CD4-positive, alpha-beta memory T cell (primary cell): ENCODE results near the gene STEAP1B. TPM values are rescaled to one million over a fixed set of nuclear protein-coding genes. Genes with fewer than 3 reads are reported as not detected.

ENCODE experiments used
- CTCF ChIA-PET: fragments of 350-600 bp; sonication (Branson Sonifier 250); formaldehyde crosslinking; loops from one replicate; lab custom pipeline; 2021; ENCODE audit warnings: inconsistent platforms; ENCODE audit not compliant: partially characterized antibody; lab: Charles Lee
- POLR2A ChIA-PET: fragments of 350-600 bp; sonication (Branson Sonifier 250); formaldehyde crosslinking; loops from one replicate; lab custom pipeline; 2021; ENCODE audit not compliant: partially characterized antibody; lab: Charles Lee
- DNase-seq, 5 donors: peaks; one replicate each; pipeline versions ENCODE4 v3.0.0 to v3.0.0-alpha.2; 2020 to 2022; ENCODE audit warnings: mixed read lengths in 1 of 5
- H3K27ac ChIP-seq: one replicate; pipeline ENCODE4 v1.7.0; 2013; ENCODE audit warnings: low read depth, low read length
- H3K27me3 ChIP-seq: 2 replicates; pipeline ENCODE4 v1.7.0; 2013; ENCODE audit warnings: mild to moderate bottlenecking, low read length, moderate library complexity; ENCODE audit not compliant: insufficient read depth
- H3K36me3 ChIP-seq: 2 replicates; pipeline ENCODE4 v1.7.0; 2013; ENCODE audit warnings: mild to moderate bottlenecking, low read length, moderate library complexity; ENCODE audit not compliant: insufficient read depth
- H3K4me1 ChIP-seq: 2 replicates; pipeline ENCODE4 v1.7.0; 2013; ENCODE audit warnings: mild to moderate bottlenecking, low read length, moderate library complexity; ENCODE audit not compliant: insufficient read depth
- H3K4me3 ChIP-seq, 2 donors: one replicate each; pipeline ENCODE4 v1.7.0; 2013; ENCODE audit warnings: low read length in 2 of 2, mild to moderate bottlenecking in 1 of 2
- H3K9me3 ChIP-seq, 2 donors: one replicate each; pipeline ENCODE4 v1.7.0; 2013; ENCODE audit warnings: low read length in 2 of 2, control low read depth in 1 of 2; ENCODE audit not compliant: control insufficient read depth in 1 of 2
- H3K27ac Mint-ChIP-seq, 7 donors: one replicate each; pipeline ENCODE4 v1.8.0; 2020 to 2021; ENCODE audit warnings: mixed read lengths in 7 of 7, mild to moderate bottlenecking in 6 of 7, inconsistent platforms in 3 of 7, moderate library complexity in 3 of 7
- H3K27me3 Mint-ChIP-seq, 2 donors: one replicate each; pipeline ENCODE4 v1.8.0; 2020 to 2021; ENCODE audit warnings: mixed read lengths in 2 of 2
- H3K36me3 Mint-ChIP-seq, 2 donors: one replicate each; pipeline ENCODE4 v1.8.0; 2020 to 2021; ENCODE audit warnings: mixed read lengths in 2 of 2, inconsistent platforms in 1 of 2, mild to moderate bottlenecking in 1 of 2
- H3K4me1 Mint-ChIP-seq, 4 donors: one replicate each; pipeline ENCODE4 v1.8.0; 2020 to 2021; ENCODE audit warnings: mixed read lengths in 4 of 4, mild to moderate bottlenecking in 1 of 4
- H3K4me3 Mint-ChIP-seq, 8 donors: one replicate each; pipeline ENCODE4 v1.8.0; 2020 to 2021; ENCODE audit warnings: mixed read lengths in 8 of 8, mild to moderate bottlenecking in 7 of 8, moderate library complexity in 6 of 8, inconsistent platforms in 3 of 8
- H3K9me3 Mint-ChIP-seq, 8 donors: one replicate each; pipeline ENCODE4 v1.8.0; 2020 to 2021; ENCODE audit warnings: mixed read lengths in 8 of 8, mild to moderate bottlenecking in 5 of 8, inconsistent platforms in 3 of 8, moderate library complexity in 1 of 8
- intact Hi-C: fragments of 100-400 bp; cut with micrococcal nuclease; formaldehyde crosslinking; loops from one replicate; pipeline ENCODE4 v1.15.1; 2023
- polyA plus RNA-seq, 2 donors: library from polyadenylated mRNA; unstranded; fragments of 300-500 nt; fragmentation: Illumina TruSeq; gene quantifications; one replicate each; pipeline ENCODE4 v1.2.3, GENCODE V29; 2021
- total RNA-seq, 2 experiments: library from RNA; stranded (reverse); gene quantifications; one replicate each; pipeline ENCODE4 v1.2.3, GENCODE V29; 2021

STEAP1B gene
- total and polyA plus RNA-seq, 4 experiments from 2014 or later = not detected

- Mint-ChIP-seq H3K4me3 (no peak overlapping the region), H3K36me3 (no peaks in the 10 kb centered on the region), H3K4me1 (no peaks in the 10 kb centered on the region), H3K27me3 (peaks cover 5 to 8% of the 10 kb centered on the region in 2 donors), H3K27ac (no peak overlapping the region), H3K9me3 (no peaks in the 10 kb centered on the region)
- H3K9me3 ChIP-seq = no peaks in the 10 kb centered on the region
- intact Hi-C loops = no loop called here
- H3K4me1 ChIP-seq = no peaks in the 10 kb centered on the region
- ChIA-PET CTCF (no interaction called here), POLR2A (no interaction called here)
- no peak overlapping the region for H3K27ac ChIP-seq
- DNase-seq = no peak
- no peaks in the 10 kb centered on the region for H3K36me3 ChIP-seq
- no peak overlapping the region for H3K4me3 ChIP-seq
- no peaks in the 10 kb centered on the region for H3K27me3 ChIP-seq
Observed at GRCh38 chr7:22422831-22423615, 77.0 kb downstream of the STEAP1B start.

DNA sequence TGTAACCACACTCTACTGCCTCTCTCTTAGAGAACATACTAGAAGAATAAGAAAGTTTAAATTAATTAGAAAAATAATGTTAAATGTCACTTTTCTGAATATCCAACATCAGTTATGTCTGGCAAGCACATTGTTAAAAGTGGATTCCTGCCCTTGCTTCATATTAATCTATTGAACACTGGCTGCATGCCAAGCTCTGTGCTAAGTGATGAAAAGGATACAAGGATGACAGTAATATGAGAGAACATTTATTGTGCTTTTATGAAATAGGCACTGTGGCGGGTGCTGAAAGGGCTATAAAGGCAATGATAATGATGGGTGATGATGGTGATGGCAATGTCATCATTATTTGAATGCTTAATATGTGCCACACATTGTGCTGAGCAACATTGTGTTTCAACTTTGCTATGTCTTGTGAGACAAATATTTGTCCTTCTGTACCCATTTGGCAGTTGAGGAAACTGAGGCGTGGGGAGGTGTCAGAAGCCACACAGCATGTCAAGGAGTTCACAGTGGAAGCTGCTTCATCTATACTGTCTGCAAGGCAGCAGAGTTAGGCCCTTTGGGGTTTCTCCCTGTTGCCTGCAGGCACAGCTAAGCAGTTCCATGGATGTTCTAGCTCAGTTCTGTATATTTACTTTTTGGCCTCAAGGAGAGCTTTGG is 78.9 kb downstream of the STEAP1B start:
- Histone ChIP-seq H3K4me3 (no peak overlapping the region), H3K4me1 (no peaks in the 10 kb centered on the region), H3K9me3 (no peaks in the 10 kb centered on the region), H3K27ac (no peak overlapping the region), H3K27me3 (no peaks in the 10 kb centered on the region), H3K36me3 (no peaks in the 10 kb centered on the region)
- H3K36me3 Mint-ChIP-seq = no peaks in the 10 kb centered on the region
- peaks cover 5 to 9% of the 10 kb centered on the region in 2 donors for H3K27me3 Mint-ChIP-seq
- H3K4me1 Mint-ChIP-seq = no peaks in the 10 kb centered on the region
- no peak overlapping the region for H3K4me3 Mint-ChIP-seq
- ChIA-PET POLR2A (no interaction called here), CTCF (no interaction called here)
- intact Hi-C loops = no loop called here
- no peaks in the 10 kb centered on the region for H3K9me3 Mint-ChIP-seq
- DNase-seq = no peak
- H3K27ac Mint-ChIP-seq = no peak overlapping the region

- H3K27ac ChIP-seq = no peak overlapping the region
- H3K36me3 Mint-ChIP-seq = no peaks in the 10 kb centered on the region
- no peak overlapping the region for H3K4me3 ChIP-seq
- no peaks in the 10 kb centered on the region for H3K36me3 ChIP-seq
- H3K4me3 Mint-ChIP-seq = no peak overlapping the region
- H3K4me1 Mint-ChIP-seq = no peaks in the 10 kb centered on the region
- no peak overlapping the region for H3K27ac Mint-ChIP-seq
- H3K9me3 Mint-ChIP-seq = no peaks in the 10 kb centered on the region
- DNase-seq = no peak
- H3K27me3 Mint-ChIP-seq = peaks cover 5 to 9% of the 10 kb centered on the region in 2 donors
- H3K27me3 ChIP-seq = no peaks in the 10 kb centered on the region
- ChIA-PET POLR2A (no interaction called here), CTCF (no interaction called here)
- H3K4me1 ChIP-seq = no peaks in the 10 kb centered on the region
- no peaks in the 10 kb centered on the region for H3K9me3 ChIP-seq
- intact Hi-C loops = no loop called here
Observed at GRCh38 chr7:22420008-22420407, 80.0 kb downstream of the STEAP1B start.

- Mint-ChIP-seq H3K27me3 (peaks cover 5 to 9% of the 10 kb centered on the region in 2 donors), H3K9me3 (no peaks in the 10 kb centered on the region), H3K4me3 (no peak overlapping the region), H3K4me1 (no peaks in the 10 kb centered on the region), H3K27ac (no peak overlapping the region), H3K36me3 (no peaks in the 10 kb centered on the region)
- no peaks in the 10 kb centered on the region for H3K9me3 ChIP-seq
- H3K27ac ChIP-seq = no peak overlapping the region
- H3K36me3 ChIP-seq = no peaks in the 10 kb centered on the region
- no peak overlapping the region for H3K4me3 ChIP-seq
- H3K4me1 ChIP-seq = no peaks in the 10 kb centered on the region
- intact Hi-C loops = no loop called here
- DNase-seq = no peak
- no peaks in the 10 kb centered on the region for H3K27me3 ChIP-seq
- POLR2A ChIA-PET = no interaction called here
- CTCF ChIA-PET = no interaction called here
Observed at GRCh38 chr7:22419488-22419887, 80.5 kb downstream of the STEAP1B start.

- Mint-ChIP-seq H3K27ac (no peak overlapping the region), H3K4me1 (no peaks in the 10 kb centered on the region)
Observed at GRCh38 chr7:22418251-22419046, 81.5 kb downstream of the STEAP1B start.

GRCh38 chr7:22417841-22418240 is 82.1 kb downstream of the STEAP1B start:
- DNase-seq = no peak
- no peak overlapping the region for H3K4me3 Mint-ChIP-seq
- intact Hi-C loops = no loop called here
- Histone ChIP-seq H3K9me3 (no peaks in the 10 kb centered on the region), H3K4me1 (no peaks in the 10 kb centered on the region), H3K27me3 (no peaks in the 10 kb centered on the region), H3K4me3 (no peak overlapping the region), H3K36me3 (no peaks in the 10 kb centered on the region), H3K27ac (no peak overlapping the region)
- no peaks in the 10 kb centered on the region for H3K9me3 Mint-ChIP-seq
- H3K27me3 Mint-ChIP-seq = peaks cover 4 to 14% of the 10 kb centered on the region in 2 donors
- no peaks in the 10 kb centered on the region for H3K36me3 Mint-ChIP-seq
- H3K4me1 Mint-ChIP-seq = no peaks in the 10 kb centered on the region
- POLR2A ChIA-PET = no interaction called here
- CTCF ChIA-PET = no interaction called here
- H3K27ac Mint-ChIP-seq = no peak overlapping the region

More at GRCh38 chr7:22418251-22419046, 81.5 kb downstream of the STEAP1B start:
- H3K9me3 ChIP-seq = no peaks in the 10 kb centered on the region
- Mint-ChIP-seq H3K27me3 (peaks cover 5 to 14% of the 10 kb centered on the region in 2 donors), H3K36me3 (no peaks in the 10 kb centered on the region), H3K9me3 (no peaks in the 10 kb centered on the region), H3K4me3 (no peak overlapping the region)
- no peak for DNase-seq
- POLR2A ChIA-PET = no interaction called here
- no peaks in the 10 kb centered on the region for H3K36me3 ChIP-seq
- no peaks in the 10 kb centered on the region for H3K27me3 ChIP-seq
- H3K4me3 ChIP-seq = no peak overlapping the region
- no peaks in the 10 kb centered on the region for H3K4me1 ChIP-seq
- CTCF ChIA-PET = no interaction called here
- H3K27ac ChIP-seq = no peak overlapping the region
- intact Hi-C loops = no loop called here

DNA sequence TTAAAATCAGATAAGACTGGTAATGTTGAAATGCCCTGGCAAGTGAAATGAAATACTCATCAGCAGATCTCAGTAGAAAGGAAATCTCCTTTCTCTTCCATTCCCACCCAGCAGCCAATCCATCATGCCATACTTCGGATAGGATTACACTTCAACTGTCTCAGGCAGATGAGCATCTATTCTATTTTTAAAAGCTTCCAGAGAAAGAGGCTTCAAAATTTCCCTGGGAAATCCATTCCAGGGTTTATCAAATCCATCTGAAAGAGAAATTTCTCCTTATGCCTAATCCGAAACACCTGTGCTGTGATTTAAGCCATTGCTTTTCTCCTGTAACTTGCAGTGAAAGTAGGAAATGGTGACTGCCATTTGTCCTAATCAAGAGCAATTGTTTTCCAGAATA is 82.6 kb downstream of the STEAP1B start:
- Histone ChIP-seq H3K36me3 (no peaks in the 10 kb centered on the region), H3K4me3 (no peak overlapping the region), H3K4me1 (no peaks in the 10 kb centered on the region), H3K27ac (no peak overlapping the region), H3K27me3 (no peaks in the 10 kb centered on the region), H3K9me3 (no peaks in the 10 kb centered on the region)
- CTCF ChIA-PET = no interaction called here
- H3K9me3 Mint-ChIP-seq = no peaks in the 10 kb centered on the region
- H3K4me3 Mint-ChIP-seq = no peak overlapping the region
- POLR2A ChIA-PET = no interaction called here
- intact Hi-C loops = no loop called here
- no peaks in the 10 kb centered on the region for H3K36me3 Mint-ChIP-seq
- H3K27ac Mint-ChIP-seq = no peak overlapping the region
- H3K4me1 Mint-ChIP-seq = no peaks in the 10 kb centered on the region
- DNase-seq = no peak
- H3K27me3 Mint-ChIP-seq = peaks cover 4 to 14% of the 10 kb centered on the region in 2 donors
